SHP77 treated with DMSO at 0.1 percent for 48 hours (cell line): ENCODE data around the gene SERPINB6.
A peak's percentile ranks its signal among the peaks of the same experiment; 100 is the strongest.
"Not testable (repeated sequence)": the region's sequence is repeated elsewhere in the genome, so short reads cannot be mapped to it uniquely, and the experiment has no call there.

Experiments
- DNase-seq: peaks from one replicate; lab custom pipeline; 2025; lab: John Stamatoyannopoulos, UW

SERPINB6 gene

GRCh38 chr6:2999618-3000557 is 28.5 kb upstream of the SERPINB6 start, which contains the start of gene NQO2:
Gene NQO2 (plus strand): TSS chr6:2999894. CDS start chr6:3006553, 6,659 bp downstream.
- DNase-seq = peak; percentile 52

DNA sequence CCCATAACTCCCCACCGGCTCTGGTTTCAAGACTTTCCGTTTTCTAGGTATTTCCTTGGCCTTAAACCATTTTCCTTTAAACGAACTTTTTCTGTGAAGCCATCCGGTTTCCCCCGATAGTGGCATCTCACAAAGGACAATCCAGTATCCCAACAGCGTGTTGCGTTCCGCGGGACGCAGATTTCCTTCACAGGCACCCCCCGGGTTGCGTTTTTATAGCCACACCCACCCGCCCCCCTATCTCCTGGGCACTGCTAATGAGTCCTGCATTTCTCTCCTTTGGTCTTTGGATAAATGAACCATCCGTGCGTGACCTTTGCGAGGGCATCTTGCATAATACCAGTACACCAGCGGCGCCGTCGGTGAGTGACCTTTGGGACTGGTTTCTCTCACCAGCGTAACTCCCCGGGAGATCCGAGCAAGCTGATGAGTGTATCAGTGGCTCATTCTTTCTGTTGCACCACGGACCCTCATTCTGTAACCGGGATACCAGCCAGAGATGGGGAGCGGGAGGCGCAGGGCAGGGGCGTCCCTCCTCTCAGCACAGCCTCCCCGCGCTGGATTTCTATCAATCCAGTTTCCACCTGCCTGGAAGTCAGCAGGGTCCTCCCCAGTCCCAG is 27.7 kb upstream of the SERPINB6 start:
- peak; percentile 52 for DNase-seq

GRCh38 chr6:2998249-2998997 is 27.1 kb upstream of the SERPINB6 start:
- DNase-seq = not testable (repeated sequence)

DNA sequence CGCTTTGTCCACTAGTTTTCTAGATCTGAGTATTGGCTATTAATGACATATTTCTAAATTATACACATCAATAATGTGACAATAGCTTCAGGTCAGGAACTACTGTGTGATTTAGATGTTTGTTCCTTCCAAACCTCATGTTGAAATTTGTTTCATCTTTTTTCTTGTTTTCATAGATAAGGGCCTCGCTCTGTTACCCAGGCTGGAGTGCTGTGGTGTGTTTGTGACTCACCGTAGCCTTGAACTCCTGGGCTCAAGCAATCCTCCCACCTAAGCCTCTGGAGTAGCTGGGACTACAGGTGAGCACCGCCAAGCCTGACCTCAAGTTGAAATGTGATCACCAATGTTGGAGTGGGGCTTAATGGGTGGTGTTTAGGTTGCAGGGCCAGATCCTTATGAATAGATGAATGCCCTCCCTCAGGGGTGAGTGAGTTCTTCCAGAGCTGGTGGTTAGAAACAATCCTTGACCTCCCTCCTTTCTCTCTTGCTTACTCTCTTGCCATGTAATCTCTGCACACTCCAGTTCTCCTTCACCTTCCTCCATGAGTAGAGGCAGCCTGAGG is 22.5 kb upstream of the SERPINB6 start:
- no peak for DNase-seq

GRCh38 chr6:2992330-2992979 is 21.1 kb upstream of the SERPINB6 start:
- DNase-seq = no peak

GRCh38 chr6:2990932-2991506 is 19.7 kb upstream of the SERPINB6 start:
- no peak for DNase-seq

DNA sequence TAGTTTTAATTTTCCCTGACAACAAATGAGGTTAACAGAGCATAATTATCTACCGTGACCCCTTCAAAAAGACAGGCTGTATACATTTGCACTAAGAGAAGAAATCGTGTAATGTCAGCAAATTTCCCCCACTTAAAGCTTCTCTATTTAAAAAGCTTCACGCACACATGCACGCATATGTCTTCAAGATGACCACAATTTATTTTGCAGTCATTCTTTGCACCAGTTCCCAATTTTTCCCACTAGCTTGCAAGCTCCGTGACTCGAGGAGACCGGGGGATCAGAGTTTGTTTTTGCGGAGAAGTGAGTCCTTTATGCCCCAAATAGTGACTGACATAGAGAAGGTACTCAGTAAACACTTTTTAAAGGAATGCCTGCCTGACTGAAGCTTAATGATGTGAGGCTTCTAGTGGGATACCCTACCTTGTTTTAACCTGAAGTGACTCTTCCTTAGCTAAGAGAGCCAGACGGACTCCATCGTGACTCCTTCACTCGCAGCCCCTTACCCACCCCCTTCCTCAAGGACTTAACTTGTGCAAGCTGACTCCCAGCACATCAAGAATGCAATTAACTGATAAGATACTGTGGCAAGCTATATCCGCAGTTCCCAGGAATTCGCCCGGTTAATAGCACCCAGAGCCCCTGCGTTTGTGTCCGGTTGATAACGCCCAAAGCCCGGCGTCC is 19.0 kb upstream of the SERPINB6 start:
- peak; percentile 36 for DNase-seq

DNA sequence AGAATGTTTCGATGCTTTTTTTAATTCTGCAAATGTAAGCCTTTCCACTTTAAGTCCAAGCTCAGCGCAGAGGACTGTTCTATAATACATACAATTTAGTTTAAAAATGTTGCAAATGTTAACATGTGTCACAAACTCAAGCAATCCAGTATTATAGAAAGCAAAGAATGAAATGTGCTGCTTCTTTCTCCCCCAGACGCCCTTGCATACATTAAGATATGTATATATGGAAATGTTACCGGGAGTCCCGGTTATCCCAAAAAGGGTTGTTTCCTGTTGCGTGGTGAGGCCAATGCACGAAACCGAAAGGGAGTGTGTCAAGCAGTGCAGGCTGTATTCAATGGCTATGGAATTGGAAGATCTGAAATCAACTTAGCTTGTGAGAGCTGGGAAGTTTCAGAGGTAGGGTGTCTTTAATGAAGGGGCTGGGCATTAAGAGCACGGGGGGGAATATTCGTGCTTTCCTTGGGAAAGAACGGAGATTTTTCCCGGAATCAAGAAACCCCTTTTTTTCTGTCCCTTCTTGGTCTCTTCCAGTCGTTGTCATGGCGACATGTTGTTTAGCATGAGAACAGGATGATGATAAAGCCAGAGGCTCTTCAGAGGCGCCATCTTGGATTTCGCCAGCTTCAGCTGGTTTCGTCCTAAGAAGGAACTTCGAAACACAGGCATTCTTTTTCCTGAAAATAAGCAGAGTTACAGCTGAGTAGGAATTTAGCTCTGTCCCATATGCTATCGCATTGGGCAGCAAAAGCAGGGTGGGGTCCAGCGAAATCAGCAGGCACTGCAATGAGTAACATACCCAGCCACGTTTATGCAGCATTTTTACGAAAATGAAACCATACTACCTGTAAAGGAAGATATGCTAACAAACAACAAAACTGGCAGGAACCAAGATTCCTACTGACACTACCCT is 18.2 kb upstream of the SERPINB6 start:
- peak; percentile 92 for DNase-seq

GRCh38 chr6:2988426-2989331 is 17.3 kb upstream of the SERPINB6 start:
- peak; percentile 69 for DNase-seq

GRCh38 chr6:2988094-2988425 is 16.7 kb upstream of the SERPINB6 start:
- DNase-seq = no peak

DNA sequence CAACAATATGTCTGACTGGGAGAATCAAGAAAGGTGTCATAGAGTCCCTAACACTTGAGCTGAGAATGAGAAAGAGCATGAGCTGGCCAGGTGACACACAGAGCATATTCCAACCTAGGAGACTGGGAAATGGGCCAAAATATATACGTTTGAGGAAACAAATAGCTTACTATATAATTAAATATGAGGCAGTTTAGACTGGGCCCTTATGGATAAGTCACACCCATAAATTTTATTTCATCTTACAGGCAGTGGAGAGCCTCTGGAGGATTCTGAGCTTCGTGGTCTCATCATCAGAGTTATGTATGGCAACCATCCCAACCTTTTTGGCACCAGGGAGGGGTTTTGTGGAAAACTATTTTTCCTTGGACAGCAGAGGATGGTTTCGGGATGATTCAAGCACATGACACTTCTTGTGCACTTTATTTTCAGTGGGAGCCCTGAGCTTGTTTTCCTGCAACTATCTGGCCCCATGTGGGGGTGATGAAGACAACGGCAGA is 15.4 kb upstream of the SERPINB6 start:
- DNase-seq = no peak

- no peak for DNase-seq
Measured at GRCh38 chr6:2984738-2985406, 13.5 kb upstream of the SERPINB6 start.

DNA sequence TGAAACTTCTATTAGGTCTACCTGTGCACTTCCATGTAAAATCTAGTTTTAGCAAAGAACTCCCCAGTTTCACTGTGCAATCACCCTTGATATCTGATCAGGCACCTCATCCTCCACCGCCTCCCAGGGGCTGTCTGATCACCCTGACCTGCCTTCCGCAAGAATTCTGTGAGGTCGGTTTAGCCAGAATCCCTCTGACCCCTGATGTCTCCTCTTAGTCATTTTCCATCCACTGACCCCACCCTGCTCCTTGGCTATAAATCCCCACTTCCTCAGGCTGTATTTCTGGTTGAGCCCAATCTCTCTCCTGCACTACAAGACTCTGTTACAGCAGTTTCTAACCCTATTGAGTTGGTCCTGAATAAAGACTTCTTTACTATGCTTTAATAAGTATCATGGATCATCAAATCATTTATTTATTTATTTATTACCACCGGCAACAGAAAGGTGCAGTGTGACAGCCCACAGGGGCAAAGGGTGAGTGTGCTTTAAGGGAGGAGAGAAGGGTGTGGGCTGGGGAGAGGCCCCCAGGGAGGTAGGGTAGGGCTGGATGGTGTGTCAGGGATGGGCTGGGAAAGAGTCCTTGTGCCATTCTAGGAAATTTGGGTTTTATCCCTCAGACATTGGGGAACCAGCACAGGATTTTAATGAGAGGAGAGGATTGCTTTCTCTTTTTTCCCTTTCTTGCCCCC is 11.2 kb upstream of the SERPINB6 start:
- no peak for DNase-seq

- no peak for DNase-seq
Measured at GRCh38 chr6:2980465-2980855, 9.1 kb upstream of the SERPINB6 start.

GRCh38 chr6:2979819-2980464 is 8.6 kb upstream of the SERPINB6 start:
- no peak for DNase-seq

DNA sequence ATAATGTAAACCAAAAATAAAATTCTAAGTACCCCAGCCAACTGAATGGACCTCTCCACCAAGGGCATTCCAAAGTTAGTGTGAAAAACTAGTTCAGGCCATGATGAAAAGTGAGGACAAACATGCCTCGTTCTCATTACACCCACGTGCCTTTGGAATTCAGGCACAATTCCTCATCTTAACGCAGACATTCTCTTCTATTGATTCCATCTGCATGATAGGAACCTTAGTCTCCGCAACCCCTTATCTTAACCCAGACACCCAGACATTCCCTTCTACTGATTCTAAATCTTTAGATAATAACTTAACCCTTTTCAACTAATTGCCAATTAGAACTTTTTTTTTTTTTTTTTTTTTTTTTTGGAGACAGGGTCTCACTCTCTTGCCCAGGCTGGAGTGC is 7.6 kb upstream of the SERPINB6 start:
- DNase-seq = no peak
